Hematopoietic multipotent progenitor cell treated with erythropoietin and hydrocortisone succinate and interleukin-3 and kit ligand, for 17 days (in vitro differentiated cells): ENCODE measurements around the gene AKAP7.

Experiments used
- DNase-seq: peaks from one replicate; pipeline ENCODE4 v3.0.0-alpha.2; 2015; ENCODE audit warnings: low spot score

AKAP7 gene

DNA sequence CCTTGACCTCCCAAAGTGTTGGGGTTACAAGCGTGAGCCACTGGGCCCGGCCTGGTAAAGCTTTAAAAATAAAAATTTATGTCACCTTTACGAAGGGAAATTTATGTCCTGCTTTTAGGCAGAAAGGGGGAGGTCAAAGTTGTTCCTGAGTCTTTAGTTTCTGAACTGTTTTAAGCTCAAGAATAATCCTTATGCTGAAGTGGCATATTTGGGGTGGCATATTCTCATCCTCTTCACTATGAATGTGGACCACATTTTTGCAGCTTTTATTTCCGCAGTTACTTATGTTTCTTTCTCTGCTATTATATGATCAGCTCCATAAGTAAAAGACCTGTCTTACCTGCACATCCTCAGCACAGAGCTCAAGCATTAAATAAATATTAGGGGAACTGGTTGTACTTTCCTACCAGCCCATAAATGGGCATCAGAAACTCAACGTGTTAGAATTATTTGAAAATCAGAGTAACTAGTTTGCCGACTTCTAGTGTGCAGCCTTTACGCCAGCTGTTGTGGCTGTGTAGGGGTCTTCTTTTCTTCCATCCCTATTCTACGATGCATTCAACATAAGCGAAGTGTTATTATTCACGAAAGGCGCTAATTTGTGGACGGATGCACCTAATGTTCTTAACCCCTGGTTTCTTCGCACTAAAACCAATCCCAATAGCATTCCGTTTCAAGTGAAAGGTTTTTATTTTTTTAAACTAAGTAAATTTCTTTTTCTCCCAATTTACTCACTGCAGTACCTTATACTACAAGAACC lies 867 bp upstream of the AKAP7 start:
- no peak for DNase-seq

DNA sequence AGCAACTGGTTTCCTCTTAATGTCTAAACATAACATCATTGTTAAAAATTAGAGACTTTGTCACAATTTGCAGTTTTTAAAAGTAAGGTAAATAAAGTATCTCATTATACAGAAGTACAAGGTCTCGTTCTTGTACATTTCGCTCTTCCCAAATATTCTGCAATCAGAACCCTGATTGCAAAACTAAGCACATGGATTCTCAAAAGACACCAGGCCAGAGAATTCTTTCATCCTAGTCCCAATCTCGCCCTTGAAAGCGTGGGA lies 355 bp upstream of the AKAP7 start:
- DNase-seq, result no peak

DNA sequence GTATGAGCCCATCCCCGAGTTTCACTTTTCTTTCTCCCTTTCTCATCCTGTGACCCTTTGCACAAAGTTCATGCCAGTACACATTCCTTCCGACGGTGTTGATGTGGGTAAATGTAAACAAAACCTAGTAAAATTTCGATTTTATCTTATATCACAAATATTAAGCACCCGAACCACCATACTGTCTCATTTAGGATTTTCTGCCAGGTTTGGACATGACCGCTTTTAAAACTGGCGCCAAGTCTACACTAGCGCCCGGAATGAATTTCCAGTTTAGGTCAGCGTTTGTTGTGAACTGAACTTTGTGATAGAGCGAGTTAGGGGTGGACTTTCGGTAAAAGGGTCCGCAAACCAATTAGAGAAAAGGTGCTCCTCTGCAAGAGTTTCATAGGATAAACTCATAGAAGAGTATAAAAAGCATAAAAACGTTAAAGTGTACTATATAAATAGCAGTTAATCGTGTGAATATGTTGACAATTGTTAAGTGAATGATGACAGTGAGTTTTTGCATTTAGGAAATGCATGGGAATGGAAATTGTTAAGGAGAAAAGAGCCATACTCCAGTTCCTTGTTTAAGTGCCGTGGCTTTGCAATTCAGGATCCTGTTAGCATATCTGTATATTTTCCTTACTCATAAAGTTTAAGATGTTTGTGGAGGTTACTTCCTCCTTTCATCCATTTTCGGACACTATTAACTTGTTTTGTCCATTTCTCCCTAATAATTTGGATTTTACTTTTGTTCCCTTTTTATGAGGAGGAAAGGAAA lies 937 bp downstream of the AKAP7 start:
- DNase-seq, result no peak

DNA sequence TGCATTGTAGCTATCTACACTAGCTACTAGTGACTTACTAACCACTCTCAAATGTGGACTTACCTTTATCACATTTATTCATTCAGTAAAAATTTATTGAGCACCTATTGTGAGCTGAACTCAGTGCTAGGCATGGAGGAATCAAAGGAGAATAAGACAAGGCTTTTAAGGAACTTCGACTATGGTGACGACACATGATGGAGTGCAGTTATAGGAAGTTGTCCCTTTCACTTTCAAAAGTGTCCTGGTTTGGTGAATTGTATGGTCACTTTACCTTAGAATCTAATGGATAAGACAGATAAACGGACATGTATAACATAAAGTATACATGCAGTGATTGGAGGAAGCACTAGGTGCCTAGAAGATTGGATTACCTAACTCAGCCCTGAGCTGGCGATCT lies 4.3 kb downstream of the AKAP7 start:
- no peak for DNase-seq

DNA sequence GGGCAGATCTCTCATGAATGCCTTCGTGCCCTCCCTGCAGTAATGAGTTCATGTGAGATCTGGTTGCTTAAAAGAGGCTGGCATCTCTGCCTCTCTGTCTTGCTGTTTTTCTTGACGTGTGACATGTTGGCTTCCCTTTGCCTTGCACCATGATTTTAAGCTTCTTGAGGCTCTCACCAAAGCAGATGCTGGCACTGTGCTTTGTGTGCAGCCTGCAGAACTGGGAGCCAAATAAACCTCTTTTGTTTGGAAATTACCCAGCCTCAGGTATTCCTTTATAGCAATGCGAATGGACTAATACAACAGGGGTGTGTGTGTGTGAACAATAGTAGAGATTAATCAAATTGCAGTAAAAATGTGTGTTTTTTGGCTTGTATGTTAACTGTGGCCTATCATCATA lies 8.1 kb downstream of the AKAP7 start:
- no peak for DNase-seq

DNA sequence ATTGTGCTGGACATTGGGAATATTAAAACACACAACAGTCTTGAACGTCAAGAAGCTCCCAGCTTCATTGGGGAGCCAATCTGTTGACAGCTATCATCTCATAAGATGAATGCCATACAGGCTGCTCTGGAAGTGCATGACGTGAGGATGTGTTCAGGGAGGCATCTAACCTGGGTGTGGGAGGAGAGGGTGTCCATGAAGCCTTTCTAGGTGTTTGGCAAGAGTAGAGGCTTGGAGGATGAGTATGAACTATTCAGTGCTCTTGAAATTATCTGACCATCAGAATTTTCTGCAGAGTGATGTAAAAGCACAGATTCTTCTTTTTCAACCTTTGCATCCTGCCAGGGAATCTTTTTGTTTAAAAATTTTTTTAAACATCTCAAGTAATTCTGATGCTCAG lies 11.6 kb downstream of the AKAP7 start:
- no peak for DNase-seq

DNA sequence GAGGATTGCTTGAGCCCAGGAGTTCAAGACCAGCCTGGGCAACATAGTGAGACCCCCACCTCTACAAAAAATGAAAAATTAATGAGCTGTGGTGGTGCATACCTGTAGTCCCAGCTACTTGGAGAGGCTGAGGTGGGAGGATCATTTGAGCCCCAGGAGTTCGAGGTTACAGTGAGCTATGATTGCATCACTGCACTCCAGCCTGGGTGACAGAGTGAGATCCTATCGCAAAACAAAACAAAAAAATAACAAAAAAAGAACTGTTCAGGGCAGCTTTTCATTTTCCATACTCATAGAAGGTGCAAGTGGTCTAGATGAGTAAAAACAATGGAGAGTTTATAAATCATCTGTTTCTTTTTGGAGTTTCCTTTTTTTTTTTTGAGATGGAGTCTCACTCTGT lies 21.1 kb downstream of the AKAP7 start:
- DNase-seq, result no peak

DNA sequence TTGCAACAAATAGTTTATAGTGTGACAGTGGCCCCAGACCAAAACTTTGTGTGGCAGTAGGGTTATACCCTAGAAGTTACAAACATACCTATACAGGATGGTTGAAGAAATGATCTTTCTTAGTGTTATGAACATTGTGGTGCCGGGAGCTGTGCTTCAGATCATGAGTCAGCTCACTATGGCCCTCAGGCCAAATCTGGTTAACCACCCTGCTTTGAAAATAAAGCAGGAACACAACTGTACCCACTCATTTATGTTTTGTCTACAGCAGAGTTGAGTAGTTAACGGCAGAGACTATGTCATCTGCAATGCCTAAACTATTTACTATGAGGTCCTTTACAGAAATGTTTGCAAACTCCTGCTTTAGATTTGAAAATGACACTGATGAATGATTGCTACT lies 24.3 kb downstream of the AKAP7 start:
- DNase-seq, result no peak

DNA sequence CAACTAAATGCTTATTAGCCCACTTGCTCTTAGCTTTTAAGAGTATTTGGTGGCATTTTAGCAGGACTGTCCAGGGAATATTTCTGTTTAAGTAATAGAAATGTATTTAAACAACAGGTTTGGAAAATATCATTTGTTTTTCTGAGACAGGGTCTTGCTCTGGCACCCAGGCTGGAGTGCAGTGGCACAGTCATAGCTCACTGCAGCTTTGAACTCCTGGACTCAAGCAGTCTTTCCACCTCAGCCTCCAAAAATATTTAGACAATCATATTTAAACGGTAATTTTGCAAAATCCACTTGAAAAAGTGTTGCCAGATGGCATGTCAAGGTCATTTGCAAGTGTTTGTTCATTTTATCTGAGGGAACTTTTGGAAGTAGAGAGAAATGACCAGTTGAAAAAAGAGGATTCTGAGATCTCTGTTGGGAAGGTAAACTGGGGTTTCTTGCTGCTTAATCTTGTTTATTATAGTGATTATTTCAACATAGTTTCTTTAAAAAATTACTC lies 25.0 kb downstream of the AKAP7 start:
- no peak for DNase-seq

DNA sequence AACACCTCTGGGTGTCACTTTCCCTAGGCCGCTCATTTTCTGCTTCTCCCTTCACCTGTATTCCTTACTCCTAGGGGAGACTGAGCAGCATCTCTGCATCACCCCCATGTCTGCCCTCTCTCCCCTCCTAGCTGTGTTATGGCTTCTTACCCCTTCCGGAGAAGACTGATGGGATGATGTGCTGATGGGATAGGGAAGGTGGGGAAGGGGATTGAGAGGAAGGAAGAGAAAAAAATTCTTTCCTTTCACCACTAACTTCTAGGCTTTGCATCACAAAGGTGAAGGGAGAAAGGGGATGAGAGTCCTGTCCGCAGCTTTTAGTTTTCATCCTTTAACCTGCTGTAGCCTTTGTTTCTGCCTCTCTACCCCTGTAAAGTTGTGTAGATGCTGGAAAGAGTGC lies 26.7 kb downstream of the AKAP7 start:
- no peak for DNase-seq

DNA sequence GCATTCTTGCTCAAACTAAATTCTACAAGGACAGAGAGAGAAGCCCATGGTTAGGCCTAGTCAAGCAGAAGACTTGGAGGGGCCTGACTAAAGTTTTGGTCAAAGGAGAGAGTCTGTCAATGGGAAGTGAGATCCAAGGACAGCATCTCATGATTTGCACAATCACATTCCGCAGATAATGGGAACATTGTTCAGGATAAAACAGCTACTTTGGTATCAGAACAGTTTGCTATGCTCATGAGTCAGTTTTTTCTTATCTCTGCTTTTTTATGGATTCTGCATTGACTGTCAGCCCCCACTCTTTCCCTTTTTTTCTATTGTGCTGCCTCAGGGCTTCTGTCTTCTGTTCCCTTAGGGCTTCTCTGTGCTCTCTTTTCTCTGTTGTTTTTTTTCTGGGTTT lies 28.6 kb downstream of the AKAP7 start:
- DNase-seq, result no peak

DNA sequence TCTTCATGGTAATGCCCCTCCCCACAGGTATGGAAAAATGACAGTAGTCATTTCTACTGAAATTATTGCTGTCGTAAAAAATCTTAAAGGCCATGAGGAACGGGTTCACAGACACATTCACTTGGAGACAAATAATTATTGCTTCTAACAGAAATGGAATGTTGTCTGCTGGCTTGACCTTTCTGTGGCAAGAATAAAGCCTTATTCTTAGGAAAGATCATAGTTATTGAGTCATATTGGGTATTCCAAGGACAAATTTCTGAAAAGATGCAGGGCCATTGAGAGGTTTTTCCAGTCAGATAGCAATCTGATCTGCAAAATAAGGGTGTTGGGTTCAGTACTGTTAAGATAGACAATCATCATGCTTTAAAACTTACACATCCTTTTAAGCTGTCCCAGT lies 29.2 kb downstream of the AKAP7 start:
- DNase-seq, result no peak

DNA sequence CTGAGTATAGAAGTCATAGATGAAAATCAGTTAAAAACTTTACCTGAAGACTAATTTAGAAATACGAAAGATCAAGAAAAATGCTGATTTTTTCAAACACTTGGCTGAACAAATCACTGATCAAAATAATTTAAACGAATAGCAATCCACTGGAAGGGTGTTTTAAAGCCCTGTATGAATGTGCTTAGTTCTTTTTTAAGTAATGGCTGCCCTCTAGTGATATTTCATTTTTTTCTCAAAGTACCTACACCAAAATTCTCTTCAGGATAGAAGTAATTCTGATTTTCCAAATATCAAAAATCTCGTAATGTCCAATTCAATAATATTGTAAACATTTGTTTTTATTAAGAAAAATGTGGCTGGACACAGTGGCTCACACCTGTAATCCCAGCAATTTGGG lies 32.5 kb downstream of the AKAP7 start:
- no peak for DNase-seq

DNA sequence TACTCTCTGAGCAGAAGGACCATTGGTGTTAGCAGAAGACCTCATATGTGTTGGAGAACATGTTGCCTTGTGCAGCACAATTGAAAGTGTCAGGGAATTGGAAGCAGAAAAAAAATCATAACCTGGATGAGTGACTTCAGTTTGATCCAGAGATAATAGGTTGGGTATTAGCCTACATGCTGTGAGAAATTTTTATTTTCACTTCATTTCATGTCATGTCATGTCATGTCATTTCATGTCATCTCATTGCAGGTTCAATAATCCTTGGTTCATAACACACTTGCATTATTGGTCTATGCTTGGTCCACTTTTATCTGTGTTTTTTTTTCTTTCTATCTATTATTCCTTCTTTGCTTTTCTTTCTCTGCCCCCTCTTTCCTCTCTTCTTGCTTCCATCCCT lies 34.3 kb downstream of the AKAP7 start:
- no peak for DNase-seq

DNA sequence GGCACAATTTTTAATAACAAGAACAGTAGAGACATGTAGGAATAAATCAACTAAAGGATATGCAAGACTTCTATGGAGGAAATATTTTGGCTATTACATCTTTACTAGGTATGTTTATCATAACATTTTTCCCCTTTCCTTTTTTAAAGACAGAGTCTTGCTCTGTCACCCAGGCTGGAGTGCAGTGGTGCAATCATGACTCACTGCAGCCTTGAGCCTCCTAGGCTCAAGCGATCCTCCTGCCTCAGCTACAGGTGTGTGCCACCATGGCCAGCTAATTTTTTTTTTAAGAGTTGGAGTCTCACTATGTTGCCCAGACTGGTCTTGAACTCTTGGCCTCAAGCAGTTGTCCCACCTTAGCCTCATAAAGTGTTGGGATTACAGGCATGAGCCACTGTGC lies 37.0 kb downstream of the AKAP7 start:
- DNase-seq, result no peak

DNA sequence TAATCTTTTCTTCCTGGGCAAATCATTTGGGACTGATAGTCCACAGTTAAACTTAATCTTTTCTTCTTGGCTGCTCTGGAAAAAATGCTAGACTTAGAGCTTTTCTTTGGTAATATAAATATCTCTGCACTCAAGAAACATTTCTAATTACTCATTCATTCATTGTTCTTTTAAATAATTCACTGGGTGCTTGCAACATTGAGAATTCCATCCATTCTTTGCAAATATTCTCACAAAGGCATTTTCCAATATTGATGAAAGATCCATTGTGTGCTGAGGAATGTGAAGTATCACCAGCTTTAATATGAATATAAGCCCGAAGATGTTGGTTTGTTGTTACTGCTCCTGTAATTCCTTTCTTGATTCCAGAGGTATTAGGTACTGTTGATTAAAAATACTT lies 38.4 kb downstream of the AKAP7 start:
- no peak for DNase-seq

DNA sequence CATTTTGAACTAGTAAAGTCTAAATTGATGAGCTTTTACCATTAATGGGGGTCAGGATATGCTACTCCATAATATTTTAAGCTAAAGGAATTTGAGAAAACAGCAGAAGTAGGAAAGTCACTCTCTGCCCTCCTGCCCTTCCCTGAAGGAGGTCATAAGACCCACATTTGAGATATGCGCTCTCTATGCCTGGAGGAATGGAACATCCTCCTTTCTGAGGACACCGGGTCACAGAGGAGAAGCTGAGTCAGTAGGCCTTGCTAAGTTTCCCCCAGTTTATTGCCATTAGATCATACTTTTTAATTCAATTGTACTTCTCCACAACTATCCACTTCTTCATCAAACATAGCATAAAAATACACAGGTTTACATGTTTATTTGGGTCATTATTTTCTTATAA lies 40.3 kb downstream of the AKAP7 start:
- DNase-seq, result no peak

DNA sequence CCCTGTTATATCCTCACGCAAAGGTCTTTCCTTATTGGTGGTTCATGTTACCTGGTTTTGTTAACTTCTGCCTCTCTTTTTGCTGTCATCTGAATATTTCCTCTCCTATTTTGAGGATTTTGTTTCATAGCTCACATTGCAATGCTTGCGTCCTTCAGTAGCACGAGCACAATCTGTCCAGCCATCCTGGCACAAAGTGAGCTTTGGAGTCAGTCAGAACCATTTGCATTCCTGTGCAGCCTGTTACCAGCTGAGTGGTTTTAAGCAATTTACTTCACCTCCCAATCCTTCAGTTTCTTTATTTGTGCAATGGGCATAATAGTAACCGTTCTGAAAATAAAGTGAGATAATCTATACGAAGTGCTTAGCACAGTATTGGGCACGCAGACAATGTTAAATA lies 42.7 kb downstream of the AKAP7 start:
- no peak for DNase-seq

DNA sequence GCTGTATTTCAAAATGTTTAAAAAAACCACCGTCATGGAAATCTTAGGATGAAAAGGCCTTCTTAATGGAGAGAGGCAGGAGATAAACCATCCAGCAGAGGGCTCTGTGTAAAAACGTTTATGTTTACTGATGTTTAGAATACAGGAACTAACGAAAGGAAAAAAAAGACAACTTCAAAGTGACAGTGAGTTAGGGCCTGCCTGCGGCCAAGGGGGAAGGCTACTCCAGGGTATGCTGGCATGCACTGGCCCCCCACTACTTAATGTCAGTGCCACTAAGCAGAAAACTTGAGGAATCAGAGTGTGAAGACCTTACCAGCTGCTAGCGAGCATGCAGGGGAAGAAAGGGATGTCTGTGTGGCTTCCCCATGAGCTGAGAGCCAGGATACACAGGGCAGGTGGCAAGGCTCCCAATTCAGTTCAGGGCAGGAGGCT lies 47.7 kb downstream of the AKAP7 start:
- DNase-seq, result no peak

DNA sequence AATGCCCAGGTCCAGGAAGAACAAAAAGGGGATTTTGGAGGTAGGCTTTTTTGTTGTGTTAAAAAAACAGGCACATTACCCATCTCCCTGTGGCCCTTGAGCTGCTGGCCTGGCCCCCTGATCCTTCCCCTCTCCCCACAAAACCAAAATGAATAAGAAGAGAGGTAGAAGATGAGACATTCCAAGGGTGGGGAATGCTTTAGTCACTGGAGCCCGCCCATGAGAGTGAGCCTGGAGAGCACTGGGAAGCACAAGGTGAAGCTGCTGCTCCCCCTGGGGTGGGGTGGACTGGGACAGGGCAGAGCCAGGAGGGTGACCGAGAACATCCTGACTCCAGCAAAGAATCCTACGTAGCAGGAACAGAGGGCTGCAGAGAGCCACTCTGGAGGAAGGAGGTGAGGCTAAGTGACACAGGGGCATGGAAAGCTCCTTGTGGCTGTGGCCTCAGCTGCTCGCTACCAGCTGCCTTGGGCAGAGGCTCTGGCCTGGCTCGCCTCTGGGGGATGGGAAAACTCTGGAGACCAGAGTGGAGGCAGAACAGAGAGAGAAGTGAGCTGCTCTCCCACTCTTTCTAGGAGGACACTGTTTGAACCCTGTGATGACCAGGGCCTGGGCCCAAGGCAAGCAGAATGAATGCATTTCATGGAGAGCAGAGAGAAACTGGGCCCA lies 48.3 kb downstream of the AKAP7 start:
- no peak for DNase-seq

DNA sequence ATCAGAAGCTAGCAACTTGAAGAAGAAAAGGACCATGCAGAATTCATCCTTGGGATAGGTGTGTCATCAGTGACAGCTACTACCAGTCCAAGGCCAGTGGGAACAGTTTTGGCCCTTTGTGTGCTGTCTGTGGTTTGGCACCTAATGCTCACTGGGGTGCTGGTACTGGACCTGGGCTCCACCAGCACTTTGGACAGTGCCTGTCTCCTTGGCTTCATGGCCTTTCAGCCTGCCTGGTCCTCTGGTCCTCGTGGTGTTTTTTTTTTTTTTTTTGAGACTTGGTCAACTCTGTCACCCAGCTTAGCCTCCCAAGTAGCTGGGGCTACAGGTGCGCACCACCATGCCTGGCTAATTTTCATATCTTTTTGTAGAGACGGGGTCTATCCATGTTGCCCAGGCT lies 56.3 kb downstream of the AKAP7 start:
- DNase-seq, result no peak

DNA sequence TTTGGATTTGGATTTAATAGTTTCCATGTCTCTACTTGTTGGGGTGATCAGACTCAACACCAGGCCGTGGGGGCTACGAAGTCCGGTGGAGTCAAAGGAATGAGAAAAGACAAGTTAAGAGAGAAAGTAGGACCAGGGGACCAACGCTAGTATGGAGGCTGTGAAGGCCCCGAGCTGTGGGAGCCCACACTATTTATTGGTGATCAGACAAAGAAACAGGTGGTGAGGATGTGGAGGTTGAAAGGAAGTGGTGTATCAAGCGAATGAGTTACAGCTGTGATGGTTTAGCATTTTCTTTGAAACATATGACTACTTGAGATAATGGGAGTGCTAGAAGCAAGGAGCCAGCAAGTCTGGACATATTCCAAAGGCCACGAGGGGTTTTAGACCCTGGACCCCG lies 62.4 kb downstream of the AKAP7 start:
- DNase-seq, result no peak

DNA sequence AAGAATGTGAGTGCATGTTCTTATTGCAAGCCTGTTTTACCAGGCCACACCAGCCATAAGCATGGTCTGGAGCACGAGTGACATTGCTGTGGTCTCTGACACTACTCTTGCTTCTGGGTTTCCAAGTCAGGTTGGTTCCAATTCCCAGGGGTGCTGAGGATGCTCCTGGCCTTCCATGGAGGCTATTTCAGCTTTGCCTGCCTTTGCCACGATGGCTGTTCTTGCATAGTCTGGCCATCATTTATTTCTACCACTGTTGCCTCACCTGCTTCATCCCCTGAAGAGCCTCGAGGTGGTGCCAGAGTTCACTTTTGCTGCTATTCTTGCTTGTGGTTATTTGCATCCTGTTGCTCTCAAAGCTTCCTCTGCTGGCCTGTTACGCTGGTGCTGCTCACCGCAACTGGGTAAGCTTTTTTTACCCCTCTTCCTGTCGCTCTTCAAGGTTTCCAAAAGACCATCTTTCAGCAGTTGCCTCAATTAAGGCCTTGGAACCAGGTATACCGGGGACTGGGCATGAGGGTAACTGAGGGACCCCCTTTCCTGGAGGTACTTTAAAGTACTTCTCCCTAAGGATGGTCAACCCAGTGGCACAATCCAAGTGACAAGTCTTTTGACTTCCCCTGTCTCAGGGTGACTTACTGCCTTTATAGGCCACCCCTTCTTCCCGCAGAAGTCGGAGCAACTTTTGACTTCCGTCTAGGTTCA lies 64.5 kb downstream of the AKAP7 start:
- no peak for DNase-seq
